MM.1S (cell line): ENCODE data around the gene PRPSAP2.
A peak's percentile ranks its signal among the peaks of the same experiment; 100 is the strongest.
"Not testable (repeated sequence)": the region's sequence is repeated elsewhere in the genome, so short reads cannot be mapped to it uniquely, and the experiment has no call there.

Experiments
- DNase-seq: peaks from one replicate; pipeline ENCODE4 v3.0.0-alpha.2; 2015
- H2AFZ ChIP-seq: fragments of 300-600 bp; sonication (generic); 2 replicates; pipeline ENCODE4 v1.6.0; 2016; ENCODE audit warnings: antibody characterized with exemption, low read length
- H3F3A ChIP-seq: fragments of 300-600 bp; sonication (generic); 2 replicates; pipeline ENCODE4 v1.6.1; 2016; ENCODE audit warnings: mild to moderate bottlenecking, antibody characterized with exemption, low read length, moderate library complexity, mixed read lengths; ENCODE audit not compliant: insufficient read depth
- H3K27ac ChIP-seq: fragments of 300-600 bp; sonication (generic); 2 replicates; pipeline ENCODE4 v1.5.1; 2016; ENCODE audit warnings: mild to moderate bottlenecking, low read length
- H3K27me3 ChIP-seq: fragments of 300-600 bp; sonication (generic); replicated peaks from 2 replicates; pipeline ENCODE4 v1.6.0; 2016; ENCODE audit warnings: low read length; ENCODE audit not compliant: insufficient read depth
- H3K36me3 ChIP-seq: fragments of 300-600 bp; sonication (generic); replicated peaks from 2 replicates; pipeline ENCODE4 v1.6.1; 2016; ENCODE audit warnings: mild to moderate bottlenecking, low read length, mixed read lengths; ENCODE audit not compliant: insufficient read depth
- H3K4me1 ChIP-seq: fragments of 300-600 bp; sonication (generic); 2 replicates; pipeline ENCODE4 v1.6.1; 2016; ENCODE audit warnings: low read length, mixed read lengths
- H3K4me2 ChIP-seq: fragments of 300-600 bp; sonication (generic); 2 replicates; pipeline ENCODE4 v1.6.0; 2016; ENCODE audit warnings: low read depth, low read length
- H3K4me3 ChIP-seq: fragments of 300-600 bp; sonication (generic); 2 replicates; pipeline ENCODE4 v1.5.1; 2016; ENCODE audit warnings: low read length, mixed read lengths
- H3K79me2 ChIP-seq: fragments of 300-600 bp; sonication (generic); 2 replicates; pipeline ENCODE4 v1.6.1; 2016; ENCODE audit warnings: mixed run types, low read length, mixed read lengths
- H3K9ac ChIP-seq: fragments of 300-600 bp; sonication (generic); 2 replicates; pipeline ENCODE4 v1.6.1; 2016; ENCODE audit warnings: low read length, mixed read lengths
- H3K9me2 ChIP-seq: fragments of 300-600 bp; sonication (generic); replicated peaks from 2 replicates; pipeline ENCODE4 v1.6.1; 2016; ENCODE audit warnings: mild to moderate bottlenecking, low read length, mixed read lengths; ENCODE audit not compliant: insufficient read depth
- H3K9me3 ChIP-seq: fragments of 300-600 bp; sonication (generic); replicated peaks from 2 replicates; pipeline ENCODE4 v1.6.1; 2016; ENCODE audit warnings: mild to moderate bottlenecking, low read length, mixed read lengths; ENCODE audit not compliant: insufficient read depth
- H4K20me1 ChIP-seq: fragments of 300-600 bp; sonication (generic); 2 replicates; pipeline ENCODE4 v1.6.1; 2016; ENCODE audit warnings: mild to moderate bottlenecking, low read length, moderate library complexity, mixed read lengths; ENCODE audit not compliant: insufficient read depth
- CTCF ChIP-seq: fragments of 300-600 bp; sonication (generic); IDR thresholded peaks from 2 replicates; pipeline ENCODE4 v1.5.1; 2016; ENCODE audit warnings: antibody characterized with exemption, low read length, mixed read lengths
- EZH2 ChIP-seq: fragments of 300-600 bp; sonication (generic); optimal IDR thresholded peaks from 2 replicates; pipeline ENCODE3; 2017; ENCODE audit warnings: low read depth, mild to moderate bottlenecking, antibody characterized with exemption, low read length, mixed read lengths
- EZH2phosphoT487 ChIP-seq: fragments of 300-600 bp; sonication (generic); IDR thresholded peaks from 2 replicates; pipeline ENCODE4 v1.6.1; 2018; ENCODE audit warnings: antibody characterized with exemption, low read length

The PRPSAP2 gene

DNA sequence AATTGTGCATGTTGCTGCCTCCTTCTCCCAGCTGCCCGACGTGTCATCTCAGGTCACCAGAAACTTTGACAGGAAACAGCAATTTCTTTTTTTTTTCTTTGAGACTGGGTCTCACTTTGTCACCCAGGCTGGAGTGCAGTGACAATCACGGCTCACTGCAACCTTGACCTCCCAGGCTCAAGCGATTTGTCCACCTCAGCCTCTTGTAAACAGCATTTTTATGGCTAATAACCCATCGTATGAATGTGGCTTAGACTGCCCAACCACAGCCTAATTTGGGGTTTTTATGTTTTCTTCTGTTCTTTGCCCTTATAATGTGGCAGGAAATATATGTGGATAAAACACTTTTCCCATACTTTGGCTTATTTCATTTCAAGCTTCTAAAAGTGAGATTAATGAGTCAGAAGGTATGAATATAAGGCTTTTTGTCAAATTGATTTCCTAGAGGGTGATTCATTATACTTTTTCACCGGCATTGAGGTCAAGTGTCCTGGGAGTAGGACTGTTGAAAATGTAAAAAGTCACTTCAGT is 63.0 kb downstream of the PRPSAP2 start:
- peak; percentile 60 for DNase-seq
- TF ChIP-seq CTCF (no peak), EZH2phosphoT487 (no peak), EZH2 (no peak)
- peaks cover 8% of the 10 kb centered on the region; the same call in 1 of the 2 replicates for H3F3A ChIP-seq
- H3K9ac ChIP-seq = no peak overlapping the region
- peak overlapping the region; percentile 49 for H3K27ac ChIP-seq
- peaks cover 15% of the 10 kb centered on the region for H3K4me1 ChIP-seq
- H3K27me3 ChIP-seq = no peaks in the 10 kb centered on the region
- no peaks in the 10 kb centered on the region for H3K9me3 ChIP-seq
- no peak overlapping the region for H2AFZ ChIP-seq
- H3K4me3 ChIP-seq = no peak overlapping the region
- no peaks in the 10 kb centered on the region for H3K36me3 ChIP-seq
- no peaks in the 10 kb centered on the region for H4K20me1 ChIP-seq
- no peaks in the 10 kb centered on the region for H3K79me2 ChIP-seq
- no peaks in the 10 kb centered on the region for H3K9me2 ChIP-seq
- peak overlapping the region; percentile 34; the same call in 1 of the 2 replicates for H3K4me2 ChIP-seq

GRCh38 chr17:18921485-18921884 is 63.6 kb downstream of the PRPSAP2 start:
- no peak for DNase-seq
- Histone ChIP-seq H3K27me3 (no peaks in the 10 kb centered on the region), H3K4me3 (no peak overlapping the region), H3F3A (peaks cover 8% of the 10 kb centered on the region; the same call in 1 of the 2 replicates), H3K9ac (no peak overlapping the region), H2AFZ (no peak overlapping the region), H3K4me2 (peak overlapping the region; percentile 34; the same call in 1 of the 2 replicates), H3K27ac (peak overlapping the region; percentile 49), H3K36me3 (no peaks in the 10 kb centered on the region), H3K9me2 (no peaks in the 10 kb centered on the region), H3K79me2 (no peaks in the 10 kb centered on the region), H4K20me1 (no peaks in the 10 kb centered on the region), H3K9me3 (no peaks in the 10 kb centered on the region), H3K4me1 (peaks cover 15% of the 10 kb centered on the region)
- no peak for TF ChIP-seq EZH2phosphoT487

GRCh38 chr17:18921912-18922451 is 64.1 kb downstream of the PRPSAP2 start:
- H3F3A ChIP-seq = peaks cover 8% of the 10 kb centered on the region; the same call in 1 of the 2 replicates
- H3K4me3 ChIP-seq = no peak overlapping the region
- no peak overlapping the region for H3K9ac ChIP-seq
- no peak overlapping the region for H2AFZ ChIP-seq
- no peaks in the 10 kb centered on the region for H4K20me1 ChIP-seq
- no peaks in the 10 kb centered on the region for H3K9me2 ChIP-seq
- H3K9me3 ChIP-seq = no peaks in the 10 kb centered on the region
- peak overlapping the region; percentile 34; the same call in 1 of the 2 replicates for H3K4me2 ChIP-seq
- H3K27ac ChIP-seq = peak overlapping the region; percentile 49; the same call in 1 of the 2 replicates
- peak; percentile 19 for DNase-seq
- peaks cover 15% of the 10 kb centered on the region for H3K4me1 ChIP-seq
- H3K27me3 ChIP-seq = no peaks in the 10 kb centered on the region
- H3K36me3 ChIP-seq = no peaks in the 10 kb centered on the region
- no peak for TF ChIP-seq EZH2phosphoT487
- no peak for TF ChIP-seq EZH2
- TF ChIP-seq CTCF = no peak
- no peaks in the 10 kb centered on the region for H3K79me2 ChIP-seq

- H4K20me1 ChIP-seq, H2AFZ ChIP-seq, H3K27me3 ChIP-seq, H3K9me3 ChIP-seq, H3K9me2 ChIP-seq, H3K4me3 ChIP-seq, H3K79me2 ChIP-seq, DNase-seq, H3K36me3 ChIP-seq, H3K4me2 ChIP-seq, H3F3A ChIP-seq, H3K9ac ChIP-seq: not testable (repeated sequence)
- peak overlapping the region; percentile 49; the same call in 1 of the 2 replicates for H3K27ac ChIP-seq
- H3K4me1 ChIP-seq = peaks cover 15% of the 10 kb centered on the region
These were observed 64.7 kb downstream of the PRPSAP2 start for GRCh38 chr17:18922596-18922995.
